K562 (cell line): ENCODE results near the gene OR2T29. TPM values are rescaled to one million over a fixed set of nuclear protein-coding genes. Genes with fewer than 3 reads are reported as not detected.

ENCODE experiments used
- ATAC-seq: fragments of 200-7000 bp; cut with Tn5 transposase; 3 replicates; pipeline ENCODE4 v1.9.1; 2020; ENCODE audit warnings: moderate library complexity
- BruUV-seq: library from RNA; stranded (reverse); fragments of 400-500 nt; replicated peaks from 2 replicates; lab custom pipeline; 2021; lab: Mats Ljungman, UMichigan
- CTCF ChIA-PET: fragments of 300-600 bp; formaldehyde crosslinking; extraction: SDS; loops from one replicate; lab custom pipeline; 2021; ENCODE audit warnings: low intra/inter-chr PET ratio; lab: Yijun Ruan, JAX
- POLR2A ChIA-PET: fragments of 300-600, 350-650 bp; sonication (Branson Sonifier 250); formaldehyde crosslinking; extraction: SDS; loops from one replicate; lab custom pipeline; 2021; ENCODE audit warnings: antibody characterized with exemption, inconsistent platforms; lab: Yijun Ruan, JAX
- DNase-seq, 4 experiments: peaks; one replicate each; pipeline versions ENCODE4 v3.0.0 to v3.0.0-alpha.2; 2011 to 2018; ENCODE audit warnings: low spot score in 3 of 4, mixed read lengths in 3 of 4; ENCODE audit errors: extremely low read depth in 1 of 4
- FAIRE-seq: peaks from 2 replicates; lab custom pipeline; 2011; peaks lifted over from hg19 to GRCh38; lab: Jason Lieb, UNC
- H2AFZ ChIP-seq: 2 replicates; pipeline ENCODE4 v1.6.0; 2011; ENCODE audit warnings: low read depth, low read length, control low read depth, inconsistent platforms
- H3K27ac ChIP-seq: fragments of 200-600 bp; 3 replicates; pipeline ENCODE4 v1.8.0; 2011; ENCODE audit warnings: low read depth, mild to moderate bottlenecking, control low read depth, inconsistent platforms, low read length, moderate library complexity, mixed read lengths; ENCODE audit errors: extremely low read depth
- H3K27me3 ChIP-seq, 2 experiments: fragments of 300-600 bp in 1 of 2; 2 replicates in 1 of 2; 3 replicates in 1 of 2; pipeline versions ENCODE4 v1.6.0 to v1.8.0; 2011; ENCODE audit warnings: inconsistent platforms in 2 of 2, low read length in 2 of 2, mild to moderate bottlenecking in 1 of 2, mixed read lengths in 1 of 2, moderate library complexity in 1 of 2; ENCODE audit not compliant: control insufficient read depth in 2 of 2, insufficient read depth in 2 of 2
- H3K36me3 ChIP-seq: fragments of 300-600 bp; 3 replicates; pipeline ENCODE4 v1.8.0; 2011; ENCODE audit warnings: mild to moderate bottlenecking, low read length, inconsistent platforms; ENCODE audit not compliant: control insufficient read depth, insufficient read depth
- H3K4me1 ChIP-seq, 2 experiments: fragments of 200-600 bp in 1 of 2; replicated peaks in 1 of 2; 2 replicates in 1 of 2; 3 replicates in 1 of 2; pipeline versions ENCODE4 v1.5.1 to v1.8.0; 2011; ENCODE audit warnings: inconsistent platforms in 2 of 2, low read length in 2 of 2, mild to moderate bottlenecking in 1 of 2, mixed read lengths in 1 of 2, moderate library complexity in 1 of 2; ENCODE audit not compliant: control insufficient read depth in 2 of 2, insufficient read depth in 2 of 2
- H3K4me2 ChIP-seq: 2 replicates; pipeline ENCODE4 v1.6.1; 2011; ENCODE audit warnings: low read length, control low read depth, inconsistent platforms, mixed read lengths; ENCODE audit not compliant: insufficient read depth
- H3K4me3 ChIP-seq: fragments of 200-600 bp; sonication (generic), shearing (Covaris generic); 2 replicates; pipeline ENCODE4 v1.5.1; 2016; ENCODE audit warnings: control low read depth, inconsistent platforms
- H3K79me2 ChIP-seq: fragments of 200-600 bp; 3 replicates; pipeline ENCODE4 v1.8.0; 2011; ENCODE audit warnings: low read length, inconsistent platforms; ENCODE audit not compliant: control insufficient read depth, insufficient read depth
- H3K9ac ChIP-seq, 2 experiments: 2 replicates each; pipeline versions ENCODE4 v1.6.0 to v1.6.1; 2011; ENCODE audit warnings: low read depth in 2 of 2, low read length in 2 of 2, control low read depth in 1 of 2, inconsistent platforms in 1 of 2, mild to moderate bottlenecking in 1 of 2, mixed read lengths in 1 of 2; ENCODE audit not compliant: insufficient read depth in 1 of 2
- H3K9me1 ChIP-seq: one replicate; pipeline ENCODE4 v1.6.0; 2011; ENCODE audit warnings: inconsistent platforms, mild to moderate bottlenecking, low read length, moderate library complexity; ENCODE audit not compliant: control insufficient read depth, insufficient read depth
- H3K9me3 ChIP-seq: replicated peaks from 2 replicates; pipeline ENCODE4 v1.5.1; 2011; ENCODE audit warnings: low read depth, low read length, inconsistent platforms; ENCODE audit not compliant: control insufficient read depth, insufficient read depth
- H4K20me1 ChIP-seq: replicated peaks from 2 replicates; pipeline ENCODE4 v1.6.1; 2011; ENCODE audit warnings: low read length, inconsistent platforms, mixed read lengths; ENCODE audit not compliant: control insufficient read depth, insufficient read depth
- BRD4 ChIP-seq: fragments of 200-600 bp; sonication (generic); IDR thresholded peaks from 2 replicates; pipeline ENCODE4 v1.6.1; 2017; ENCODE audit warnings: inconsistent platforms
- E2F3 ChIP-seq: fragments of 250-450 bp; sonication (Bioruptor Pico); IDR thresholded peaks from 2 replicates; pipeline ENCODE4 v1.4.0; 2020; ENCODE audit warnings: mild to moderate bottlenecking
- HDAC1 ChIP-seq, 2 experiments: fragments of 450-650 bp; IDR thresholded peaks; 2 replicates each; pipeline ENCODE4 v1.6.1; 2016 to 2017; ENCODE audit warnings: inconsistent platforms in 1 of 2, mild to moderate bottlenecking in 1 of 2, moderate library complexity in 1 of 2
- JUNB ChIP-seq: fragments of 450-650 bp; formaldehyde crosslinking; conservative IDR thresholded peaks from 2 replicates; pipeline ENCODE4 v1.4.0; 2020; ENCODE audit warnings: mild to moderate bottlenecking
- KDM1A ChIP-seq, 2 experiments: fragments of 450-650 bp; IDR thresholded peaks; 2 replicates each; pipeline ENCODE4 v1.6.1; 2016; ENCODE audit warnings: mild to moderate bottlenecking in 2 of 2
- MAFF ChIP-seq: IDR thresholded peaks from 2 replicates; pipeline ENCODE4 v1.6.1; 2012; ENCODE audit warnings: low read length, improper control_type of control experiment
- MEIS2 ChIP-seq: fragments of 450-650 bp; IDR thresholded peaks from 2 replicates; pipeline ENCODE4 v1.6.1; 2014; ENCODE audit warnings: mild to moderate bottlenecking; ENCODE audit not compliant: partially characterized antibody
- NFYB ChIP-seq: IDR thresholded peaks from 2 replicates; pipeline ENCODE4 v1.6.1; 2011; ENCODE audit warnings: mild to moderate bottlenecking, moderate library complexity; ENCODE audit not compliant: insufficient read length; ENCODE audit errors: extremely low read depth
- NR2C1 ChIP-seq, 2 experiments: fragments of 450-650 bp; IDR thresholded peaks; 2 replicates each; pipeline ENCODE4 v1.6.1; 2017; ENCODE audit warnings: mild to moderate bottlenecking in 2 of 2, antibody characterized with exemption in 1 of 2, inconsistent platforms in 1 of 2, missing compliant biosample characterization in 1 of 2, missing genetic modification characterization in 1 of 2
- NUFIP1 ChIP-seq: fragments of 450-650 bp; IDR thresholded peaks from 2 replicates; pipeline ENCODE4 v1.6.1; 2018; ENCODE audit not compliant: partially characterized antibody
- POLR2A ChIP-seq: fragments of 450-650 bp; conservative IDR thresholded peaks from 2 replicates; pipeline ENCODE4 v1.6.1; 2016
- POLR2AphosphoS2 ChIP-seq: IDR thresholded peaks from 2 replicates; pipeline ENCODE4 v1.6.1; 2012; ENCODE audit warnings: low read length, improper control_type of control experiment
- SLC30A9 ChIP-seq: fragments of 250-450 bp; sonication (Bioruptor Pico); IDR thresholded peaks from 2 replicates; pipeline ENCODE4 v1.8.0; 2022; ENCODE audit warnings: mild to moderate bottlenecking, moderate library complexity
- TEAD2 ChIP-seq: fragments of 450-650 bp; IDR thresholded peaks from 2 replicates; pipeline ENCODE4 v1.6.1; 2016; ENCODE audit warnings: missing genetic modification characterization, control low read depth, missing compliant biosample characterization
- ZNF124 ChIP-seq: sonication (generic); formaldehyde crosslinking; IDR thresholded peaks from 2 replicates; pipeline ENCODE4 v1.8.1; 2022; ENCODE audit warnings: missing genetic modification reagents
- ZNF133 ChIP-seq: fragments of 250-450 bp; sonication (Bioruptor Pico); IDR thresholded peaks from 2 replicates; pipeline ENCODE4 v1.4.0; 2020; ENCODE audit warnings: mild to moderate bottlenecking
- WGBS: fragments of 100-300 bp; shearing (Covaris generic); methylation state at CpG from one replicate; pipeline ENCODE4 v1.1.6; 2016; ENCODE audit warnings: low coverage, mixed read lengths; ENCODE audit not compliant: insufficient coverage; ENCODE audit errors: missing lambda C conversion rate; 5-methylcytosine and 5-hydroxymethylcytosine counted together
- in situ Hi-C: fragments of 300-500 bp; cut with MboI; formaldehyde crosslinking; loops from 4 replicates; pipeline ENCODE4 v1.15.0; 2018; ENCODE audit warnings: inconsistent platforms, mixed read lengths
- intact Hi-C: fragments of 100-400 bp; cut with micrococcal nuclease; formaldehyde crosslinking; loops from 2 replicates; pipeline ENCODE4 v1.14.2; 2022
- polyA plus RNA-seq, 8 experiments: library from polyadenylated mRNA; depleted of rRNA in 4 of 8; stranded (reverse) in 5 of 8; unstranded in 3 of 8; fragments of >200 nt; fragmentation: Nextera tagmentation in 2 of 8; fragmentation: Illumina TruSeq in 1 of 8; extraction: Ambion mirVana in 2 of 8; extraction: Trizol in 1 of 8; gene quantifications; 2 replicates each; pipeline versions ENCODE4 v1.2.1 to v1.2.3, GENCODE V29; 2011 to 2014; ENCODE audit warnings: inconsistent platforms in 1 of 8, missing spikeins in 1 of 8
- total RNA-seq, 7 experiments: library from RNA; depleted of rRNA in 6 of 7; stranded (reverse); fragments of >200 nt in 6 of 7; fragmentation: Illumina TruSeq in 2 of 7; extraction: Trizol in 2 of 7; gene quantifications; 2 replicates each; pipeline versions ENCODE4 v1.2.1 to v1.2.3, GENCODE V29; 2011 to 2021; ENCODE audit warnings: low replicate concordance in 1 of 7

Gene OR2T29
- total and polyA plus RNA-seq, 9 of the 15 experiments (the other 6 are each of a cell fraction or from before 2014, with no cell fraction given), result not detected

GRCh38 chr1:248610301-248610700 is 47.7 kb upstream of the OR2T29 start:
- TF ChIP-seq BRD4 (no peak), JUNB (CRISPR knock-in tag) (no peak), ZNF133 (CRISPR knock-in tag) (no peak), NR2C1 (IDR thresholded peaks at IDR 0.05) (no peak), NR2C1 (tag; IDR thresholded peaks at IDR 0.05) (no peak), E2F3 (CRISPR knock-in tag) (no peak)
- no peak overlapping the region for H3K4me3 ChIP-seq
- no peak for FAIRE-seq
- no peaks in the 10 kb centered on the region for H3K27me3 ChIP-seq
- WGBS, result 0% methylated on average over 1 of the region's 3 CpGs
- H3K9me1 ChIP-seq, result no peaks in the 10 kb centered on the region
- no peak overlapping the region for H2AFZ ChIP-seq
- no peaks in the 10 kb centered on the region for H4K20me1 ChIP-seq
- no peak overlapping the region for H3K27ac ChIP-seq
- no peak for ATAC-seq
- DNase-seq, result no peak
- H3K79me2 ChIP-seq, result no peaks in the 10 kb centered on the region
- no TSS peak for BruUV-seq
- H3K9me3 ChIP-seq, result no peaks in the 10 kb centered on the region
- no peak overlapping the region for H3K9ac ChIP-seq
- H3K36me3 ChIP-seq, result no peaks in the 10 kb centered on the region
- in situ Hi-C loops, result no loop called here
- intact Hi-C loops, result no loop called here
- no peaks in the 10 kb centered on the region for H3K4me1 ChIP-seq
- POLR2A ChIA-PET, result no interaction called here
- no peak overlapping the region for H3K4me2 ChIP-seq
- CTCF ChIA-PET, result no interaction called here

GRCh38 chr1:248599396-248599795 is 36.8 kb upstream of the OR2T29 start:
- CTCF ChIA-PET, result no interaction called here
- no peak overlapping the region for H3K27ac ChIP-seq
- H3K79me2 ChIP-seq, result no peaks in the 10 kb centered on the region
- H3K9ac ChIP-seq, result no peak overlapping the region
- 7% methylated on average over 2 of the region's 8 CpGs for WGBS
- no peaks in the 10 kb centered on the region; a peak in 1 of 5 replicates for H3K4me1 ChIP-seq
- BruUV-seq, result no TSS peak
- 0 out of 2 replicates have a peak overlapping the region, but pooled peaks have one; percentile 45 for H2AFZ ChIP-seq
- no peak overlapping the region for H3K4me2 ChIP-seq
- H3K4me3 ChIP-seq, result no peak overlapping the region
- in situ Hi-C loops (no loop called here), intact Hi-C loops (no loop called here)
- no peaks in the 10 kb centered on the region for H3K27me3 ChIP-seq
- ATAC-seq (no peak), FAIRE-seq (no peak), DNase-seq (peak in 1 of 4 experiments; percentile 1)
- POLR2A ChIA-PET, result no interaction called here
- no peaks in the 10 kb centered on the region for H3K36me3 ChIP-seq
- no peaks in the 10 kb centered on the region for H3K9me3 ChIP-seq
- no peaks in the 10 kb centered on the region for H4K20me1 ChIP-seq
- H3K9me1 ChIP-seq, result no peaks in the 10 kb centered on the region
- TF ChIP-seq ZNF124 (CRISPR knock-in tag) (no peak), TEAD2 (tag) (no peak), KDM1A (IDR thresholded peaks at IDR 0.05) (no peak), POLR2A (no peak), NUFIP1 (no peak), POLR2AphosphoS2 (no peak), MAFF (no peak), SLC30A9 (no peak), HDAC1 (IDR thresholded peaks at IDR 0.05) (no peak), NFYB (no peak), MEIS2 (no peak)
